Tibial artery (tissue), 4 donors: ENCODE measurements around the gene TMC3.
A peak's percentile ranks its signal among the peaks of the same experiment; 100 is the strongest.

Experiments
- DNase-seq, 2 donors: peaks; one replicate each; pipeline ENCODE4 v3.0.0-alpha.2; 2019
- H3K27ac ChIP-seq, 2 donors: fragments of 200-600 bp; sonication (generic) in 1 of 2; 1 replicate in 1 of 2; 2 replicates in 1 of 2; pipeline ENCODE4 v1.5.1; 2018 to 2019; ENCODE audit warnings: mild to moderate bottlenecking in 1 of 2
- H3K27me3 ChIP-seq, 2 donors: fragments of 200-600 bp; sonication (generic) in 1 of 2; one replicate each; pipeline versions ENCODE4 v1.5.1 to v1.6.0; 2016 to 2019
- H3K36me3 ChIP-seq, 3 donors: fragments of 200-600 bp; sonication (generic) in 2 of 3; one replicate each; pipeline ENCODE4 v1.5.1; 2016 to 2019; ENCODE audit warnings: mild to moderate bottlenecking in 2 of 3
- H3K4me1 ChIP-seq, 4 donors: fragments of 200-600 bp; sonication (generic) in 2 of 4; 1 replicate in 3 of 4; 2 replicates in 1 of 4; pipeline ENCODE4 v1.5.1; 2016 to 2019
- H3K4me3 ChIP-seq, 2 donors: fragments of 200-600 bp; sonication (generic) in 1 of 2; 1 replicate in 1 of 2; 2 replicates in 1 of 2; pipeline ENCODE4 v1.5.1; 2018 to 2019; ENCODE audit warnings: mild to moderate bottlenecking in 2 of 2
- H3K9me3 ChIP-seq, 3 donors: fragments of 200-600 bp; sonication (generic) in 1 of 3; one replicate each; pipeline ENCODE4 v1.5.1; 2016 to 2019
- intact Hi-C: fragments of 100-400 bp; cut with DNase I; formaldehyde crosslinking; loops from one replicate; pipeline ENCODE4 v1.15.0; 2023; ENCODE audit warnings: low total_unique reads
- TF ChIP-seq, protein P1 (sequence below), 2 experiments: fragments of 200-600 bp in 1 of 2; fragments of 450-650 bp in 1 of 2; IDR thresholded peaks; one replicate each; pipeline ENCODE4 v1.5.1; 2017 to 2019; ENCODE audit warnings: antibody characterized with exemption in 2 of 2, mild to moderate bottlenecking in 1 of 2, moderate library complexity in 1 of 2

TMC3 gene

DNA sequence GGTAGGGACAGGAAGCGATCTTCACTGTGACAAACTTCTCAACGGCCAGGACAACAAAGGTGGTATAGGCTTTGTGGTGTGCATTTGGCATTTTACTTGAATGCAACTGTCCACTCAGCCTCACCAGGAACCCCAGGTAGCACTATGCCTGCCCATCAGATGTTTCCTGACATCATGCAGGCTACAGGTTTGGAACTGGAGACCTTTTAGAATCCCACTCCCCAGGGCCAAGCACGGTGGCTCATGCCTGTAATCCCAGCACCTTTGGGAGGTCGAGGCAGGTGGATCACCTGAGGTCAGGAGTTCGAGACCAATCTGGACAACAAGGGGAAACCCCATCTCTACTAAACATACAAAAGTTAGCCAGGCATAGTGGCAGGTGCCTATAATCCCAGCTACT lies 59.6 kb downstream of the TMC3 start:
- Histone ChIP-seq H3K27ac (no peak overlapping the region), H3K9me3 (no peaks in the 10 kb centered on the region), H3K27me3 (no peaks in the 10 kb centered on the region), H3K4me3 (no peak overlapping the region), H3K36me3 (peaks cover 7 to 18% (median 16%) of the 10 kb centered on the region in 3 donors), H3K4me1 (peaks cover 0 to 23% (median 18%) of the 10 kb centered on the region in 4 donors)
- no peak for DNase-seq
- TF ChIP-seq, protein P1, sequence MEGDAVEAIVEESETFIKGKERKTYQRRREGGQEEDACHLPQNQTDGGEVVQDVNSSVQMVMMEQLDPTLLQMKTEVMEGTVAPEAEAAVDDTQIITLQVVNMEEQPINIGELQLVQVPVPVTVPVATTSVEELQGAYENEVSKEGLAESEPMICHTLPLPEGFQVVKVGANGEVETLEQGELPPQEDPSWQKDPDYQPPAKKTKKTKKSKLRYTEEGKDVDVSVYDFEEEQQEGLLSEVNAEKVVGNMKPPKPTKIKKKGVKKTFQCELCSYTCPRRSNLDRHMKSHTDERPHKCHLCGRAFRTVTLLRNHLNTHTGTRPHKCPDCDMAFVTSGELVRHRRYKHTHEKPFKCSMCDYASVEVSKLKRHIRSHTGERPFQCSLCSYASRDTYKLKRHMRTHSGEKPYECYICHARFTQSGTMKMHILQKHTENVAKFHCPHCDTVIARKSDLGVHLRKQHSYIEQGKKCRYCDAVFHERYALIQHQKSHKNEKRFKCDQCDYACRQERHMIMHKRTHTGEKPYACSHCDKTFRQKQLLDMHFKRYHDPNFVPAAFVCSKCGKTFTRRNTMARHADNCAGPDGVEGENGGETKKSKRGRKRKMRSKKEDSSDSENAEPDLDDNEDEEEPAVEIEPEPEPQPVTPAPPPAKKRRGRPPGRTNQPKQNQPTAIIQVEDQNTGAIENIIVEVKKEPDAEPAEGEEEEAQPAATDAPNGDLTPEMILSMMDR (IDR thresholded peaks at IDR 0.05): no peak
- intact Hi-C loops: no loop called here

DNA sequence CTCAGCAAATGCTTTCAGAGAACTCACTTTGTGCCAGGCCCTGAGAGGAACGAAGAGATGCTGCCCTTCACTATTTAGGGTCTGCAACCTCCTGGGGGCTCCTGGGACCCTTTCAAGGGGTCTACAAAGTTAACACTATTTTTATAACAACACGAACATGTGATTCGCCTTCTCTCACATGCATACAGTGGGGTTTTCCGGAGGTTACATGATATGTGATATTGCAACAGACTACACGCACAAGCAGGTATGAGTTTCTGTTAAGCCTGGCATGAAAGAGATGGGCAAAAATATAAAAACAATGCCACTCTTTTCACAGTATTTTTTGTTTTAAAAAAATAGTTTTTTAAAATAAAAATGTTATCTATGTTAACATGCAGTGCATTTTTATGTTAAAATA lies 60.3 kb downstream of the TMC3 start:
- Histone ChIP-seq H3K4me3 (no peak overlapping the region), H3K36me3 (peaks cover 7 to 16% (median 14%) of the 10 kb centered on the region in 3 donors), H3K4me1 (peaks cover 0 to 25% (median 20%) of the 10 kb centered on the region in 4 donors), H3K9me3 (no peaks in the 10 kb centered on the region), H3K27me3 (no peaks in the 10 kb centered on the region), H3K27ac (peak overlapping the region; percentile 65 to 66)
- intact Hi-C loops: no loop called here
- TF ChIP-seq, protein P1 (IDR thresholded peaks at IDR 0.05): no peak
- no peak for DNase-seq

DNA sequence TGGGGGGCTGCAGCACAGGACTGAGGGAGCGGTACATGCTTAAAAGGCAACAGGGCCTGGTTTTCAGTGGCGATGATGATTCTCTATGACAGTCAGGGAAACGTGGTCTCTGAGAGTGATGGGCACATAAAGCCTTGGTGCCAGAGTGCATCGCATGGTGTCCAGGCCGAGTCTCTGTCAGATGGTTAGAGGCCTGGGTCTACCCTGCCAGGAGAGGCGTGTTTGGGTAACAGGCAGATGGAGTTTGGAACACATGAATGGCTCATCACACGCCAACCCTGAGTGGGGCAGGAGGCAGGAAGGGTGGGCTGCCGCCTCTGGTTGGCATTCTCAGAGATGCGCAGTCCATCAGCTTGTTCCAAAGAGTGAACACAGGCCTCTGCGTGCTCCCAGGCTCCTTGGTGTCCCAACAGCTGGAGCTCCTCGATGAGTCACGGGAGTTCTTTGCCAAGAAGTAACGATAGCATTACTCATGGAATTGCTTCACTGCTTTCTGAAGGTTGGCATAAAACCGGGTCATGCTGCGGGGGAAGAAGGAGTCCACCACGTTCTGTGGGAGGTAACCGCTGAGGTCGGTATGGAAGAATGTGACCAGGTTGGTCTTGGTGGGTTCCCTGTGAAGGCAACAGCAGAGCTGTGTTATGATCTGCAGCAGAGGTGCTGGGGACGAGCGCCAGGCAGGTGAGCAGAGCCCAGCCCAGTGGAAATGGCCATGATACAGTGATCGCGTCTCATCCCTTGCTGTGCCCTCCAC lies 61.0 kb downstream of the TMC3 start:
- TF ChIP-seq, protein P1 (IDR thresholded peaks at IDR 0.05): no peak
- peak; percentile 92 to 93 for DNase-seq
- Histone ChIP-seq H3K36me3 (peaks cover 0 to 9% (median 7%) of the 10 kb centered on the region in 3 donors), H3K4me1 (peaks cover 0 to 30% (median 22%) of the 10 kb centered on the region in 4 donors), H3K4me3 (no peak overlapping the region), H3K27me3 (no peaks in the 10 kb centered on the region), H3K27ac (peak overlapping the region; percentile 65 to 66), H3K9me3 (no peaks in the 10 kb centered on the region)
- intact Hi-C loops: no loop called here

DNA sequence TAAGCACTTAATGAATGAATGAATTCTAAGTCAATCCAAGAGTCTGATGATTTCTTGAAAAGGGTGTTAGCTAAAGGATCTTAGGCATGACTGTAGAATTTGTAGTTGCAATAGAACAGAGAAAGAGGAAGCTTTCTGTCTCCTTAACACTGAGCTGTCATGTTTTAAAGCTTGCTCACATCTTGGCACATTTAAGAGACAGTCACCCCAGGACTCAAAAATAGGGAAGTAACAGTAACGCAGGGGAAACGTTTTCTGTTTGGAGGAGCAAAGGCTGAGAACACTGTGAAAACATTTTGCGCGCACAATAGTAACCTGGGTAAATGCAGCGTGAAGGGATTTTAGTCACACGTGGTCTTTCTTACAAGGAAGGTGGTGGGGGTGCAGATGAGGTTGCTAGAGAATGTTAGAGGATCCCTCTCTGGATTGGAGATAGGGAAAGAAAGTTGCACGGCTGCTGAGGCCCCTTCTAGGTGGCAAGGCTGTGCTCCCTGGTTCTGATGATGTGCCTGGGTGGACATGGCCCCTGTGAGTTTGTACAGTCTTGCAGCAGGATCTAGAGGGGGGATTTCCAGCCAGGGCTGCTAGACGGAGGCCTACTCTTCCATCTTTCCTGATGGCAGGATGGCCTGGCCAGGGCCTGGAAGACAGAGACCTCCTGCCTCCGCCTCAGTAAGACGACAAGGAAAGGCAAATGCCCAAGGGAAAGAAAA lies 62.1 kb downstream of the TMC3 start:
- intact Hi-C loops: no loop called here
- TF ChIP-seq, protein P1 (IDR thresholded peaks at IDR 0.05): no peak
- H3K27ac ChIP-seq: peak overlapping the region; percentile 62 to 66
- H3K36me3 ChIP-seq: peaks cover 0 to 10% (median 0%) of the 10 kb centered on the region in 3 donors
- peaks cover 0 to 35% (median 23%) of the 10 kb centered on the region in 4 donors for H3K4me1 ChIP-seq
- H3K27me3 ChIP-seq: no peaks in the 10 kb centered on the region
- H3K9me3 ChIP-seq: no peaks in the 10 kb centered on the region
- no peak overlapping the region for H3K4me3 ChIP-seq
- DNase-seq: no peak

DNA sequence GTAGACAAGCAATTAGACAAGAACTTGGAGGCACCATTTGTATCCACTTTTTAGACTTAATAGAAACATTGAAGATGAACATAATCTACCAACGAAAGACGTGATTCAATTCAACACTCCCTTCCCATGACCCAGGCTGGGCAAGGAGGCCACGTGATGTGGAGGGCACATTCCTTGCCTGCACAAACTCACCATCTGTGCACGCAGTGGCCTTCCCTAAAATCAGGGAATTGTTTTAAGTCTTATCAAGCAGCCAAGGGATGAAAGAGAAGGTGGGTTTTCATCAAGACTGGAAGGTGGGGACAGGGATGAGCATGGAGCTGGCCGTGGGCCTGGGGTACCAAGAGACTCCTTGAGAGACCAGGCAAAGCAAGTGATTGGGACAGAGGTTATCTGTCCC lies 63.5 kb downstream of the TMC3 start:
- H3K27ac ChIP-seq: no peak overlapping the region
- no peaks in the 10 kb centered on the region for H3K9me3 ChIP-seq
- DNase-seq: no peak
- H3K4me1 ChIP-seq: peaks cover 0 to 35% (median 23%) of the 10 kb centered on the region in 4 donors
- no peaks in the 10 kb centered on the region for H3K27me3 ChIP-seq
- intact Hi-C loops: no loop called here
- TF ChIP-seq, protein P1 (IDR thresholded peaks at IDR 0.05): no peak
- no peak overlapping the region for H3K4me3 ChIP-seq
- H3K36me3 ChIP-seq: peaks cover 6 to 16% (median 11%) of the 10 kb centered on the region in 3 donors
